Activated naive CD8-positive, alpha-beta T cell treated with anti-CD3 and anti-CD28 coated beads, Interleukin-2, amount 50 U/mL, for 24 hours (primary cell): ENCODE data around the gene PRPS2.
A peak's percentile ranks its signal among the peaks of the same experiment; 100 is the strongest.

Experiments used
- ATAC-seq: fragments of 150-1000 bp; cut with Tn5 transposase; one replicate; pipeline ENCODE4 v1.10.0; 2021
- DNase-seq: peaks from one replicate; pipeline ENCODE4 v3.0.0; 2021
- H3K27ac Mint-ChIP-seq: one replicate; pipeline ENCODE4 v1.8.0; 2021; ENCODE audit warnings: mild to moderate bottlenecking, mixed read lengths
- H3K27me3 Mint-ChIP-seq: one replicate; pipeline ENCODE4 v1.8.0; 2021; ENCODE audit warnings: mixed read lengths
- H3K36me3 Mint-ChIP-seq: one replicate; pipeline ENCODE4 v1.8.0; 2021; ENCODE audit warnings: low read depth, mixed read lengths
- H3K4me1 Mint-ChIP-seq: one replicate; pipeline ENCODE4 v1.8.0; 2021; ENCODE audit warnings: mixed read lengths
- H3K4me3 Mint-ChIP-seq: one replicate; pipeline ENCODE4 v1.8.0; 2021; ENCODE audit warnings: mild to moderate bottlenecking, moderate library complexity, mixed read lengths
- H3K9me3 Mint-ChIP-seq: one replicate; pipeline ENCODE4 v1.8.0; 2021; ENCODE audit warnings: mixed read lengths

Gene PRPS2

DNA sequence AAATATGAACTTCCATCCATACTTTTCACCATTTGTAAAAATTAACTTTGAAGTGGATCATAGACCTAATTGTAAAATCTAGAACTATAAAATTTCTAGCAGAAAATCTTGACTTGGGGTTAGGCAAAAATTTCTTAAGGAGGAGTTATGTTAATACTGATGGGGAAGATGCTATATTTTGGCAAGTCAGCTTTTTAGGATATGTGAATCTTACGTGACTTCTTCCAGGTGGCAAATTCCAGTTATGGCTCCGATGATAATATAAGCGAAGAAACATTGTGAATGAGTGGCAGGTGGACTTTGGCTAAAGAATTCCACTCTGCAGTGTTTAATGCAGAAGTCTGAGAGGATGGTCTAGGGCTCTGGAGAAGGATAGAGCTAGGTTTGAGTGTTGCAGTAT is 1.5 kb downstream of the PRPS2 start:
- H3K4me1 Mint-ChIP-seq: peaks cover 30% of the 10 kb centered on the region
- H3K27ac Mint-ChIP-seq: peak overlapping the region; percentile 75
- ATAC-seq: no peak
- H3K36me3 Mint-ChIP-seq: peaks cover 26% of the 10 kb centered on the region
- H3K9me3 Mint-ChIP-seq: no peaks in the 10 kb centered on the region
- DNase-seq: no peak
- peak overlapping the region; percentile 81 for H3K4me3 Mint-ChIP-seq
- H3K27me3 Mint-ChIP-seq: no peaks in the 10 kb centered on the region

DNA sequence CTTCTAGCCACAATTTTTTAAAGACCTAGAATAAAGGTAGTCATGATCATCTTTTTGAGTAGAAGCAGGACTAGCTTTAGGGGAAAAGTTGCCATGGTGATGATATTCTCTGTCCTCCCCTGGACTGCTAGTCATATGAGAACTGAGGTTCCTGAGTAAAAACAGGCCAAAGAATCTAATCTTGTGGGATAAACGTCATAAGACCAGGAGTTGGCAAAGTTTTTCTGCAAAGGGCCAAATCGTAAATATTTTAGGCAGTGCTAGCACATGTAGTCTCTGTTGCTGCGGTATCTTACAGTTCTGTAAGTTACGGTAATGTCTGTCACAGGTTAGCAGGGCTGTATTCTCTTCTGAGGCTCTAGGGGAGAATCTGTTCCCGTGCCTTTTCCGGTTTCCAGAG is 3.4 kb downstream of the PRPS2 start:
- H3K4me3 Mint-ChIP-seq: no peak overlapping the region
- DNase-seq (no peak), ATAC-seq (no peak)
- no peaks in the 10 kb centered on the region for H3K9me3 Mint-ChIP-seq
- H3K36me3 Mint-ChIP-seq: peaks cover 35% of the 10 kb centered on the region
- no peaks in the 10 kb centered on the region for H3K27me3 Mint-ChIP-seq
- peaks cover 30% of the 10 kb centered on the region for H3K4me1 Mint-ChIP-seq
- H3K27ac Mint-ChIP-seq: no peak overlapping the region

DNA sequence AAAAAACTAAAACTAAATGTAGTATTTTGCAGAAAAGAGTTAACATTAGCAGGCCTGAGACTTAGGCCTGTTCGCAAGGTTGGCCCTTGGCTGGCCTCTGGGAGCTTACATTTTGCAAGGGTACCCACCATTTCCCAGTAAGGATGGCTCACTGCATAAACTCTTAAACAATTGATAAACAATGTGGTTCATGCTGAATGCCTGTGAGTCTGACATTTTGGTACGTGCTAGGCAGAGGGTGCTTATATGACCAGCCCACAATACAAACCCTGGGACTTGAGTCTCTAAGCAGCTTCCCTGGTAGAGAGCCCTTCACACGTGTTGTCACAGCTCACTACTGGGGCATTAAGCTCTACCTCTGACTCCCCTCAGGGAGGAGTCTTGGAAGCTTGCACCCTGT is 7.4 kb downstream of the PRPS2 start:
- no peak overlapping the region for H3K4me3 Mint-ChIP-seq
- ATAC-seq: no peak
- no peaks in the 10 kb centered on the region for H3K9me3 Mint-ChIP-seq
- no peak overlapping the region for H3K27ac Mint-ChIP-seq
- peaks cover 51% of the 10 kb centered on the region for H3K36me3 Mint-ChIP-seq
- H3K4me1 Mint-ChIP-seq: peaks cover 20% of the 10 kb centered on the region
- DNase-seq: no peak
- no peaks in the 10 kb centered on the region for H3K27me3 Mint-ChIP-seq

DNA sequence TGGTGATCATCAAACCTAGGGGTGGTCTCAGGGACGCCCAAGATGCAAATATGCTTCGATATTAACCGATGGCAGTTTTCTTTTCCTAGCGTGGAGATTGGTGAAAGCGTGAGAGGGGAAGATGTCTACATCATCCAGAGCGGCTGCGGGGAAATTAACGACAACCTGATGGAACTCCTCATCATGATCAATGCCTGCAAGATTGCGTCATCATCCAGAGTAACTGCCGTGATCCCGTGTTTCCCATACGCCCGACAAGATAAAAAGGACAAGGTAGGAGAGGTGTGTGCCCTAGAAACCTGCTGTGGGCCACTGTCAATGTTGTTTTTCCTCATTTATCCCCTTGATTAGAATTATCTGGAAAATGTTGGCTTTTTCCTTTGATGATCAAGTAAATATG is 7.9 kb downstream of the PRPS2 start:
- Mint-ChIP-seq H3K27me3 (no peaks in the 10 kb centered on the region), H3K27ac (no peak overlapping the region), H3K4me1 (peaks cover 19% of the 10 kb centered on the region), H3K36me3 (peaks cover 49% of the 10 kb centered on the region), H3K9me3 (no peaks in the 10 kb centered on the region), H3K4me3 (no peak overlapping the region)
- no peak for ATAC-seq
- no peak for DNase-seq

- no peaks in the 10 kb centered on the region for H3K9me3 Mint-ChIP-seq
- ATAC-seq: peak; percentile 78
- H3K27me3 Mint-ChIP-seq: no peaks in the 10 kb centered on the region
- no peak for DNase-seq
- peak overlapping the region; percentile 83 for H3K27ac Mint-ChIP-seq
- no peak overlapping the region for H3K4me3 Mint-ChIP-seq
- H3K4me1 Mint-ChIP-seq: peaks cover 15% of the 10 kb centered on the region
- peaks cover 48% of the 10 kb centered on the region for H3K36me3 Mint-ChIP-seq
These were observed 11.5 kb downstream of the PRPS2 start for GRCh38 chrX:12802741-12803140.

DNA sequence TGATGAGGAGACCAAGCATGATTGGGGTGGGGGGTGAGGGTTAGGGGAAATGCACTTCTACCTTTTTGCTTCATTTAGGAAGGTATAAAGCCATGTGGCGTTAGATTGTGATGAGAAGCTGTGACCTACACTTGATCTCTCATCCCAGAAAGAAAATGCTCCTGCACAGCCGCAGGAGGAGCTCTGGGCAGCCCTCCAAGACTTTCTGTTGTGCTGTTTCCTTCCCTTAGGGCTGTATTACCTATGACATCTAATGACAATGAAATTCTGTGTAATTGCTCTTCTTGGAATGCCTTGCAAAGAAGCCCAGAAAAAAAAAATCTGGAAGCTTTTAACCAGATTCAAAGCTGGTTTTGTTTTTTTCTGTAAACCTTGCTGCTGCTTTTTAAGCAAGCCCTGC is 13.4 kb downstream of the PRPS2 start:
- Mint-ChIP-seq H3K27me3 (no peaks in the 10 kb centered on the region), H3K4me1 (peaks cover 15% of the 10 kb centered on the region), H3K27ac (no peak overlapping the region), H3K36me3 (peaks cover 46% of the 10 kb centered on the region), H3K9me3 (no peaks in the 10 kb centered on the region), H3K4me3 (no peak overlapping the region)
- ATAC-seq (no peak), DNase-seq (no peak)

DNA sequence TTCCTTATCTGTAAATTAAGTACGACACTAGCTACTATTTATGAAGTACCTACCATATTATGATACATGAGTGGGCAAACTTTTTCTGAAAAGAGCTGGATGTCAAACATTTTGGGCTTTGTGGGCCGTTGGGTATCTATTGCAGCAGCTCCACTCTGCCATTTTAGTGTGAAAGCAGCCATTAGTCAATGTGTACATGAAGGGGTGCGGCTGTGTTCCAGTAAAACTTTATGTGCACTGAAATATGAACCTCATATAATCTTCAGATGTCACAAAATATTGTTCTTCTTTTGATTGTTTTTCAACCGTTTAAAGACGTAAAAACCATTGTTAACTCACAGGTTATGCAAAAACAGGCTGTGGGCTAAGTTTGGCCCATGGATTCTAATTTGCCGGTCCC is 14.1 kb downstream of the PRPS2 start:
- Mint-ChIP-seq H3K9me3 (no peaks in the 10 kb centered on the region), H3K4me3 (no peak overlapping the region), H3K36me3 (peaks cover 41% of the 10 kb centered on the region), H3K27me3 (no peaks in the 10 kb centered on the region), H3K27ac (no peak overlapping the region), H3K4me1 (peaks cover 16% of the 10 kb centered on the region)
- no peak for ATAC-seq
- DNase-seq: no peak

- no peaks in the 10 kb centered on the region for H3K27me3 Mint-ChIP-seq
- no peak overlapping the region for H3K27ac Mint-ChIP-seq
- no peak overlapping the region for H3K4me3 Mint-ChIP-seq
- H3K4me1 Mint-ChIP-seq: peaks cover 14% of the 10 kb centered on the region
- peaks cover 17% of the 10 kb centered on the region for H3K36me3 Mint-ChIP-seq
- no peaks in the 10 kb centered on the region for H3K9me3 Mint-ChIP-seq
- ATAC-seq (no peak), DNase-seq (no peak)
These were observed 20.4 kb downstream of the PRPS2 start for GRCh38 chrX:12811658-12812057.

DNA sequence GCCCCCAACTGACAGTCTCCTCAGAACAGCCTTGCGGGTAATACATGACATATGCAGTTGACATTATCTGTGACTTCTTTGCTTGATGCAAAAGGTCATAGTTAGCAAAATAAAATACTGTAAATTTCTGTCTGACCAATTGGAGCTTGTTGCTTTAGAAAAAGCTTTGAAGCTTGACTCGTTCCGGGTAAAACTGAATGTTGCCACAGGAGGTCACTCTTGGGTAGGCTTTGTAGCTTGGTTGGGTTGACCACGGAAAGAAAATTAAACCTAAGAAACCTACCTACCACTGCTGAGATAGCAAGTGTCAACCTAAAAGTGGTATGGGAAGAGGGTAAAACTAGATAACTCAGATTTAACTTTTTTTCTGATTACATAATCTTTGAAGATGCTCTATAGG is 23.2 kb downstream of the PRPS2 start:
- H3K27ac Mint-ChIP-seq: no peak overlapping the region
- ATAC-seq (peak; percentile 52), DNase-seq (peak; percentile 14)

DNA sequence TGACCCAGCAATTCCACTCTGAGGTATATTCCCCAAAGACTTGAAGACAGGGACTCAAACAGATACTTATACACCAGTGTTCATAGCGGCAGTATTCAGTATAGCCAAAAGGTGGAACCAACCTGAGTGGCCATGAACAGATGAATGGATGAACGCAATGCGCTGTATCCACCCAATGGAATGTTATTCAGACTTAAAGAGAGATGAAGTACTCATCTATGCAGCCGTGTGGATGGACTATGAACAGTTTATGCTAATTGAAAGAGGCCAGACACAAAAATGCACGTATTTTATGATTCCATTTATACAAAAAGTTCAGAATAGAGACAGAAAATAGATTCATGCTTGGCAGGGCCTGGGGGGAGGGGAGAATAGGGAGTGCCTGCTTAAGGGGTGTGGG is 26.3 kb downstream of the PRPS2 start:
- ATAC-seq (no peak), DNase-seq (no peak)
- peaks cover 5% of the 10 kb centered on the region for H3K4me1 Mint-ChIP-seq
- H3K36me3 Mint-ChIP-seq: peaks cover 27% of the 10 kb centered on the region
- H3K9me3 Mint-ChIP-seq: no peaks in the 10 kb centered on the region
- no peak overlapping the region for H3K4me3 Mint-ChIP-seq
- H3K27me3 Mint-ChIP-seq: no peaks in the 10 kb centered on the region
- H3K27ac Mint-ChIP-seq: no peak overlapping the region

More for the DNA sequence above, 23.2 kb downstream of the PRPS2 start:
- Mint-ChIP-seq H3K4me3 (no peak overlapping the region), H3K4me1 (peaks cover 14% of the 10 kb centered on the region), H3K9me3 (no peaks in the 10 kb centered on the region), H3K27me3 (no peaks in the 10 kb centered on the region), H3K36me3 (peaks cover 14% of the 10 kb centered on the region)

- no peaks in the 10 kb centered on the region for H3K9me3 Mint-ChIP-seq
- no peaks in the 10 kb centered on the region for H3K27me3 Mint-ChIP-seq
- no peak for ATAC-seq
- DNase-seq: no peak
- peak overlapping the region; percentile 41 for H3K27ac Mint-ChIP-seq
- H3K4me3 Mint-ChIP-seq: no peak overlapping the region
- peaks cover 31% of the 10 kb centered on the region for H3K36me3 Mint-ChIP-seq
- H3K4me1 Mint-ChIP-seq: peaks cover 2% of the 10 kb centered on the region
These were observed 28.0 kb downstream of the PRPS2 start for GRCh38 chrX:12819222-12819621.

DNA sequence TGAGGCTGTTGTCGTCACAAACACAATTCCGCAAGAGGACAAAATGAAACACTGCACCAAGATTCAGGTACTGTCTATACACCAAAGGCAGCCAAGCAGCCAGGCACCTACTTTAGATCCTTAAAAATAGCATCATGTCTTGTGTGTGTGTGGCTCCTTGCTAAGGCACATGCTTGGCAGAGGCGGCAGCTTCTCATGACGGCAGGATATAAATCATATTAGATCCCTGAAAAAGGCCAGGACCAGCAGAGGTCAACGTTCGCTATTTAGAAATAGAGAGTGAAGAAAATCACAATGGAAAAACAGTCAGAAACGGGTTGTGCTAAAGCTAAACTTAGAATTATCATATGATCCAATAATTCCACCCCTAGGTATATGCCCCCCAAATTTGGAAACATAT is 29.5 kb downstream of the PRPS2 start:
- DNase-seq: no peak
- H3K36me3 Mint-ChIP-seq: peaks cover 34% of the 10 kb centered on the region
- no peak for ATAC-seq
- no peak overlapping the region for H3K4me3 Mint-ChIP-seq
- H3K27ac Mint-ChIP-seq: no peak overlapping the region
- no peaks in the 10 kb centered on the region for H3K27me3 Mint-ChIP-seq
- no peaks in the 10 kb centered on the region for H3K4me1 Mint-ChIP-seq
- H3K9me3 Mint-ChIP-seq: no peaks in the 10 kb centered on the region

DNA sequence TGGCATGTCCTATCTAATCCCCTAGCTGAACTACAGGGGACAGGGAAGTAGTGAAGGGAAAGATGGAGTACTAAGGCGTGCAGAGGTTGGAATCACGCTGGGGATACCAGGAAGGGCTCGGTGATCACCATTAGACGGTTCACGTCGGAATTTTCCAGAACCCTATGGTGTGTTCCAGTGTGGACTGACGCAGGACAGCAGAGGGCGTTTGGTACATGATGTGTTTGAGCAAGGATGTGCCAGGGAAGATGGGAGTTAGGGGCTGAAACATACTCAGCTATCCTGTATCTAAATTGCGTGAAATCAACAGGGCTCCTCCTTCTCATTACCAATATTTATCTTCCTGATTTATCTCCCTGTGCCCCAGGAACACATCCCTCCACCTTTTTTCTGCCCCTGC is 33.7 kb downstream of the PRPS2 start:
- no peaks in the 10 kb centered on the region for H3K4me1 Mint-ChIP-seq
- no peak overlapping the region for H3K4me3 Mint-ChIP-seq
- peaks cover 24% of the 10 kb centered on the region for H3K36me3 Mint-ChIP-seq
- no peak overlapping the region for H3K27ac Mint-ChIP-seq
- DNase-seq (no peak), ATAC-seq (no peak)
- no peaks in the 10 kb centered on the region for H3K9me3 Mint-ChIP-seq
- H3K27me3 Mint-ChIP-seq: no peaks in the 10 kb centered on the region

GRCh38 chrX:12825801-12826200 is 34.6 kb downstream of the PRPS2 start:
- peaks cover 19% of the 10 kb centered on the region for H3K36me3 Mint-ChIP-seq
- H3K27me3 Mint-ChIP-seq: no peaks in the 10 kb centered on the region
- DNase-seq (no peak), ATAC-seq (no peak)
- no peak overlapping the region for H3K4me3 Mint-ChIP-seq
- no peaks in the 10 kb centered on the region for H3K9me3 Mint-ChIP-seq
- no peak overlapping the region for H3K27ac Mint-ChIP-seq
- no peaks in the 10 kb centered on the region for H3K4me1 Mint-ChIP-seq

GRCh38 chrX:12843061-12843667 is 52.0 kb downstream of the PRPS2 start:
- H3K4me3 Mint-ChIP-seq: peak overlapping the region; percentile 51
- H3K27ac Mint-ChIP-seq: peak overlapping the region; percentile 83
- H3K36me3 Mint-ChIP-seq: no peaks in the 10 kb centered on the region
- H3K9me3 Mint-ChIP-seq: no peaks in the 10 kb centered on the region
- no peaks in the 10 kb centered on the region for H3K27me3 Mint-ChIP-seq
- H3K4me1 Mint-ChIP-seq: peaks cover 18% of the 10 kb centered on the region
- no peak for DNase-seq
- ATAC-seq: no peak

DNA sequence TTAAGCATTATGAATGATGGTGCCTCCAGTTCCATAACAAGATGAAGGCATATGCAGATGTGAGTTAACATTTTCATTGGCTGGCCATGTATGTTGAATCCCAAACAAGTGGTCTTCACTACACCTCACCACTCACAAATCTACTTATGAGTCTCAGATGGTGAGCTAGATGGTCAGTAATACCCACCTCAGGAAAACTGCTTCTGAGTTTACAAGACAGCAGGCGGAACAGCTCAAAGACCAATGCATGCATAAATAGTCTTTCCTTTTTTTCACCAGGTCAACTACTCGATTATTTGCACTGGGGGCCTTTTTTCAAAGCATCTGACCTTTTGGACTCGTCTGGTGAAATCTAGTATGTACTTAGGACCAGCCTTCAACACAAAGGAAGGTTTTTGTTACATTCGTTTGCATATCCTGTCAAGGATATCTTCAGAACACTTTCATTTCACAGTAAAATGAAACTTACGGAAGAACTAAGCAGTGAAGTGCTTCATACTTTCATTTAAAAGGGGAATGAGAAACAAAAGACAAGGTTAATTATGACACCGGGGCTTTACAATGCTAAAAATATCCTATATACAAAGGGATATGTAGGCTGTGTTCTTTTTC is 52.6 kb downstream of the PRPS2 start:
- Mint-ChIP-seq H3K4me3 (peak overlapping the region; percentile 51), H3K27me3 (no peaks in the 10 kb centered on the region), H3K4me1 (peaks cover 18% of the 10 kb centered on the region), H3K36me3 (no peaks in the 10 kb centered on the region), H3K27ac (peak overlapping the region; percentile 83), H3K9me3 (no peaks in the 10 kb centered on the region)
- ATAC-seq (no peak), DNase-seq (no peak)
